Left cardiac atrium (tissue), 4 donors: Measurements from ENCODE around the gene MMP20. TPM values are rescaled to one million over a fixed set of nuclear protein-coding genes. Genes with fewer than 3 reads are reported as not detected.
A peak's percentile ranks its signal among the peaks of the same experiment; 100 is the strongest.
"Not testable (repeated sequence)": the region's sequence is repeated elsewhere in the genome, so short reads cannot be mapped to it uniquely, and the experiment has no call there.

ENCODE experiments used
- ATAC-seq, 2 donors: fragments of 200-7000 bp; cut with Tn5 transposase; one replicate each; pipeline ENCODE4 v1.9.1; 2020; ENCODE audit warnings: mild to moderate bottlenecking in 2 of 2, moderate library complexity in 2 of 2
- DNase-seq: peaks from one replicate; pipeline ENCODE4 v3.0.0-alpha.2; 2020
- intact Hi-C, 2 donors: fragments of 100-400 bp; cut with DNase I; formaldehyde crosslinking; loops; one replicate each; pipeline versions ENCODE4 v1.14.1 to v1.15.1; 2022 to 2023
- total RNA-seq, 2 donors: library from RNA; stranded (reverse); fragmentation: NEBNext Ultra II Directional; extraction: Animal tissue kit (Norgen Biotek cat#: 25700); gene quantifications; one replicate each; pipeline ENCODE4 v1.2.1, GENCODE V29; 2021
- donor health status: DM: no; HTN: yes; CAD: no.
- donor health status: DM: no; HTN: yes; CAD: no; lungs with severe emphysema.
- donor health status: DM: yes; HTN: yes; CAD: no.
- donor health status: Dilated cardiomyopathy.

The MMP20 gene
- total RNA-seq, 2 donors from 2014 or later, result not detected

DNA sequence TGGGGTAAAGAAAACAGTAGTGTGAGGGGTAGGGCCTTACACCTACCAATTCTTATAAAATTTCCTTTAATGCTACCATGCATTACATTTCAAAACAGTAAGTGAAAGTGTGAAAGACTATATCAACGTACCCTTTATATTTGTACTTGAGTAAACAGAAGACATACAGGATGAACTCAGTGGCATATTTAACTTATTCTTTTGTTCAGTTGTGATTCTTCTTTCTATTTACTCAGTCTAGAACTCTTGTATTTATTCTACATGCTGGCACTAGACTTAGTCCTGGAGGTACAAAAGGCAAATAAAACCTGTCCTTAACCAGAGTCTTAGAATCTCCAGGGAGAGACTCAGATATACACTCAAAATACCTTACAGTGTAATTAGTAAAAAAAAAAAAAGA lies 4.8 kb upstream of the MMP20 start:
- intact Hi-C loops, result loop anchor here in 1 of 2 donors (10.0 kb wide), 1 partner anchor 105 kb away; no protein-coding TSS in a partner anchor
- not testable (repeated sequence) for ATAC-seq

DNA sequence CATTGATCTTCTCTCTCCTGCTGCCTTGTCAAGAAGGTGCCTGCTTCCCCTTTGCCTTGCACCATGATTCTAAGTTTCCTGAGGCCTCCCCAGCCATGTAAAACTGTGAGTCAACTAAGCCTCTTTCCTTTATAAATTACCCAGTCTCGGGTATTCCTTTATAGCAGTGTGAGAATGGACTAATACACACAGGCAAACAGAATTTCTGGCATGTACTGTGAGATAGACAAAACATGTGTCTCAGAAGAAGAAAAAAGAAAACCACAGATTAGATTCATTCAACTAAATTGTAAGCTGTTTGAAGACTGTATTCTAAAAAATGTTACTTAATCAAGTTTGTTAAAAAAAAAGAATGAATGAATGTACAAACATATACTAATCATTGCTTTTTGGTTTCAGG lies 1.5 kb upstream of the MMP20 start:
- ATAC-seq (no peak), DNase-seq (no peak)
- intact Hi-C loops, result loop anchor here in 1 of 2 donors (10.0 kb wide), 1 partner anchor 102 kb away; no protein-coding TSS in a partner anchor

More for the DNA sequence above, 4.8 kb upstream of the MMP20 start:
- not testable (repeated sequence) for DNase-seq

DNA sequence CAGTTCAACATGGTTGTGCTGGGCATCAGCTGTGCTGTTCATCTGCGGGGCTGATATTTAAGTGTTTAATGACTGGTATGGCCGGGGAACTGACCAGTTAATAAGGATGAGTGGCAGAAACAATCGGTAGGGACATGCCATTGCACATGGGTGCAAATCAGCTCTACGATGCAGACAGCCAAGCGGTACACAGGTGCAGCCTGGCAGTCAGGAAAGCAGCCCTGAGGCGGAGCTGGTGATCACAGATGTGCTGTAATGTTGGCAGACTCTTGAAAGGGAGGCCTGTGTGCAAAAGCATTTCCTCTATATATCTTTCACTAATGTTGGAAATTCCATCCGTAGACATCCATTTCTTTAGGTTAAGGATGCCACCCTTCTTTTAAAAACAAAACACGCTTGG lies 1.1 kb downstream of the MMP20 start:
- ATAC-seq (no peak), DNase-seq (no peak)
- intact Hi-C loops, result loop anchor here in 1 of 2 donors (10.0 kb wide), 1 partner anchor 99 kb away; no protein-coding TSS in a partner anchor

DNA sequence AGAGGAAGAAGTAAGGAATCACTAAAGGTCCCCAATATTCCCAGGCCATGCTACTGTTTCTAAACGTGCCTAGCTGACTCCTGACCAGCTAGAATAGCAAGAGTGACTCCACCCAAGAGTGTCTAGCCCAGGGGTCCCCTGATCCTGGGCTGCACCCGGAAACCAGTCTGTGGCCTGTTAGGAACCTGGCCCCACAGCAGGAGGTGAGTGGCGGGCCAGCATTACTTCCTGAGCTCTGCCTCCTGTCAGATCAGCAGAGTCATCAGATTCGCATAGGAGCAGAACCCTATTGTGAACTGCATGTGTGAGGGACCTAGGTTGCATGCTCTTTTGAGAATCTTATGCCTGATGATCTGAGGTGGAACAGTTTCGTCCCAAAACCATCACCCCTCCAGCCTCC lies 2.0 kb downstream of the MMP20 start:
- ATAC-seq, result no peak
- intact Hi-C loops, result loop anchor here in 1 of 2 donors (10.0 kb wide), 1 partner anchor 98 kb away; no protein-coding TSS in a partner anchor
- DNase-seq, result no peak

DNA sequence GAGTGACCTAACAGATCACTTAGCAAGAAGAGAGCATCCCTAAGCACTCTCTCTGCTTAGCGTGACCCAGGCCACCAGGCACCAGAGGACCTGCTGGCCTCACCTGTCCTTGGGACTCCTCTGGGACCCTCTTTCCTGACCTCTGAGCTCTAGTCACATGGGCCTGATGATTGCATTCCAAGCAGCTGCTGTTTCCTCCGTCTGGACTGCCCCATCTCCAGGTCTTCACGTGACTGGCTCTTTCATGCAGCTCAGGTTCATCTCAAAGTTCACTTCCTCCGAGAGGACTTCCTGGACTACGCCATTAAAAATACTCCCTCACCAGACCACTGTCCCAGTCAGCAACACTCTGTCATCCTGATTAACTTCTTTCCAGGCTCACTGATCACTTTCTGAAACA lies 2.9 kb downstream of the MMP20 start:
- DNase-seq (no peak), ATAC-seq (no peak)
- intact Hi-C loops, result loop anchor here in 1 of 2 donors (10.0 kb wide), 1 partner anchor 97 kb away; no protein-coding TSS in a partner anchor

DNA sequence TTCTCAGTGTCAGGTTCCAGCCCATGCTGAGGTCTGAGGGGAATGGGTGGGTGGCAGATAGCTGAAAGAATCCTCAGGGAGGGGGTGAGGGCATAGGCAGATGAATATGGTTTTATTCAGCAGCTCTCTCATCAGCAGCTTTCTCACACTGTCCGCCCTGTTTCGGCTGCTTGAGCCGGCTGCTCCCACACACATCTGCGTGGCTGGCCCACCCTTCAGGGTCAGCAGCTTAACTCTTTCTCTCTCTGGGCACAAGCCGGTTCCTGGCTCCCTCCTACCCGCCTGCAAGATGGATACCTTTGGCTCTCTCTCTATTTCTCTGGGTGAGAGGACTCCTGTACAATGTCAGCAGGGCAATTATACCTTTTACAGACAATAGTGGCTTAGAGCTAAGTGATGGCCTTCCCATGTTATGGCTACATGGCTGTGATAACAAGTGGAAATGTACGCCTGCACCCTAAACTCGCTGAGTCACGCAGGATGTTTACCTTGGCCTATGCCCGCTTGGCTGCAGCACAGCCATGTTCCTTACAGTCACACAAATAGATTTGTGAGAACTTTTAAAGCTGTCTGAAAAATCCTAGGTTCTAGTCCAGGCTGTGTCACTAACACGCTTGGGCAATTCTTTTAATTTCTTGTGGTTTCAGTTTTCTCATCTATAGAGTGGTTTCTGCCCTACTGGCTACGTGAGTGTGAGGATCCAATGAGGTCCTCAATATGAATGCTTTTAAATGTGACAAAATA lies 4.1 kb downstream of the MMP20 start:
- ATAC-seq, result peak in 1 of 2 donors; percentile 84
- peak; percentile 52 for DNase-seq
- intact Hi-C loops, result loop anchor here in 1 of 2 donors (10.0 kb wide), 1 partner anchor 96 kb away; no protein-coding TSS in a partner anchor

DNA sequence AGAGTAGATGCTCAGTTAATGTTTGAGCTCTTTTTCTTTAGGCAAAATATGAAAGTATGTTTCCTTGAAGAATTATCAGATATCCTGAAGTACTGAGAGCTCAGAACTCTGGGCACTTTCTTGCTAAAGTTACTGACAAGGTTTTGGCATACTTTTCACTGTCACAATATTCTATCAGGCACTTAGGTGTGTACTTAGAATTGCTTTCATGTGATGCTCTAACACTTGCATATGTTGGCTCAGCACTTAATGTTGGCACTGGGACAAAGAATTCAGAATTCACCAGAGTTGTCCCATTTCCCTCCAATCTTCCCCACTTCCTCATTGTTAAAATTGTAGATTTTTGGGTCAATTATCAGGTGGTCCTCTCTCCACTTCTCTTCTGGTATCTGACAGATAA lies 5.0 kb downstream of the MMP20 start:
- DNase-seq (no peak), ATAC-seq (no peak)
- intact Hi-C loops, result loop anchor here in 1 of 2 donors (10.0 kb wide), 1 partner anchor 95 kb away; no protein-coding TSS in a partner anchor

DNA sequence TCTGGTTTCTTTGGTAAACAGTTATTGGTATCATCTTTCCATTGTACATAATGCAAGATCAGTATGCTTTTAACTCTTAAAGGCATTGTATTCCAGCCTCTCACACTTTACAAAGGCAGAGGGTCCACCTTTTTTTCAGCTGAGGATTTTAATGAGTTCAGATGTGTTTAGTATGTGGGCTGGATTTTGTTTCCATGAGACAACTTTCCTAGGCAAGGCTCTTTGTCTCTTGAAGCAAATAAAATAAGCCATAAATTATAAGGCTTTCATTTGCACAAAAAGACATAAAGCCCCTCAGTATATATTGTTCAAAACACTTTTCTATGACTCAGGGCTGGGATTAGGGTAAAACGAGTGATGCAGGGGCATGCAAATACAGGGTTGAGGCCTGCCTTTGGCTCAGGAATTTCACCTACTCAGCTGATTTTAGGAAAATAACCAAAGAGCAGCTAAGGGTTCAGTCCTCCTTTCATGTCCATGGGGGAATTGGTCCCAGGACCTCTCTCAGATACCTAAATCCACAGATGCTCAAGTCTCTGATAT lies 7.6 kb downstream of the MMP20 start:
- DNase-seq (no peak), ATAC-seq (no peak)
- intact Hi-C loops, result no loop called here

DNA sequence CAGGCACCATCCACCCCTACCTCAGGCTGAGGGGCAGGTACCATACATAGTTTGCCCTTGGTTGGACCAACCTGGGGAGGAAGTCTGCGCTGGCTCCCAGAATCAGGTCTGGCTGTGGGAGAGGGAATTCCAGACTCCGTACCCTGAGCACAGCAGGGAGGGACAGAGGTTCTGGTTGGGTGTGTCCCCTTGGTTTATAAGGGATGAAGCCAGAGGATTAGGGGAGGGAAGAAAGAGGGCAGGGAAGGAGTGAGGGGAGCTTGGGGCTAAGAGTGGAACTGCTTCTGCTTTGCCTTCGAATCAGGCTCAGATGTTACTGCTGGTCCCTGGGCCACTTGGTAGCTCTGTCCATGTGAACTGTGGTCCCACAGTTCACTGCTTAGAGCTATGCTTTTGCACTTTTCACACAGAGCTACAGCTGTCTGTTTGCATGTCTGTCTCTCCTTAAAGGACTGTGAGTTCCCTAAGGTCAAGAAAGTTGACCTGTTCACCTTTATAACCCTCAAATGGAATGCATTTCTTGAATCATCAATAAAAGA lies 9.2 kb downstream of the MMP20 start:
- ATAC-seq, result no peak
- intact Hi-C loops, result no loop called here
- no peak for DNase-seq

DNA sequence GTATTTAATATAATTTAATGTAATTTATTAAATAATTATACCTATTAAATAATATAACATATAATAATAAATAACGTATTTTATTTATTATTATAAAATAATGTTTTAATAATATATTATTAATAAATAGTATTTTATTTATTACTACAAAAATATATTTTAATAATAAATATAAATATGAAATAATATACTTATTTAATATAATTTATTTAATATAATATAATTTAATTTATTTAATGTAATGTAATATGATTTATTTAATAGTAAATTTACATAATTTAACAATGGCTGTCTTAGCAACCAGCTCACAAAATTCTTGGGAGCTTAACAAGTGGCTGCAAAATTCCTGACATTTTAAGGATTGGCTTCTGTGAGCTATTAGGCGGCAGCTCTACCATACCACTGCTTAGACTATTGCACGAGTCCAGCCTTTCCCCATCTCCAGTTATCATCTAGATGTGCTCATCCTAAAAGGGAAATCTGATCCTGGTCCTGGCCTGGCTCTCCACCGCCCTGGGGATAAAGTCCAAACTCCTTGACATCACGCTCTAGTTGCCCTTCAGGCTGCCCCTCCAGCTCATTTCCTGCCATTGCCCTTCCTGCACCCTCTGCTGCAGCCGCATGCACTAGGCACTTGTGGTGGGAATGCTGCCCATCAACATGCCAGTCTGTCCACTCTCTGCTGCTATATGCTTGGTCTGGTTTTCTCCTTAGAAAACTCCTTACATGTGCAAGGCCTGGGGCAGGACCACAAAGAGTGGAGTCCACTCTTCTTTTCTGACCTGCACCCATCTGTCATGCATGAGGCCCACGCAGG lies 9.8 kb downstream of the MMP20 start:
- intact Hi-C loops, result no loop called here
- DNase-seq (no peak), ATAC-seq (peak in 1 of 2 donors; percentile 15)

DNA sequence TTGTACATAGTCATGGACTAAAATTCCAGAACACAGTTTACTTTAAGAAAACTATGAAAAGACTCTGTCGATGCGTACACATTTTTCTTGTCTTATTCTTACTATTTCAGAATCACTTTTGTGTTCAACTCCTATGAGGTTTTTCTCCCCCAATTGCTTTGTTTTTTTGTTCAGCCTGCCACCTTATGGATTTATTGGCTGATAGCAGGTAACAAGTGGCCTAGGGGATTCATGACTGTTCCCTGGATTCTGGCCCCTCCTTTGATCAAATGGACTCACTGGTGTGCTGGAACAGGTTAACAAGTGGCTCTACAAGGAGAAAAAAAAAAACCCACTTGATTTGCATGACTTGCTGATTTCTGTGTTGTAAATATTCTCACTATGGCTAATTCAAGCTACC lies 10.6 kb downstream of the MMP20 start:
- ATAC-seq, result no peak
- intact Hi-C loops, result no loop called here

DNA sequence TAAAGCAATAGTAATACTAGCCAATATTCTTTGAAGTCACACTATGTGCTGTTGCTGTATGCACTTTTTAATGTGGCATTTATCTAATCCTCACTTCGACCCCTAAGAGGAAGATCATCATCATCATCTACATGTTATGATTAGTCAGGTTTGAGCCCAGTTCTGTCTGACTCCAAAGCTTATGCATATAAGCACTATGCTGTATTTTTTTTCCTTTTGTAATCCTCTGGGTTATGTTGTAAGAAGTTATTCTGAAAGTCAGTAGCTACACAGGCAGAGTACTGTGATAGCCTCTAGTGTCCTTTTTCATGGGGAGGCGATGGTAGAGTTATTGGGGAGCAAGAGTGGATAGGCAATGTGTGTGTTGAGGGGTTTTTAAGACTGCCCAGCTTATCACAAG lies 11.1 kb downstream of the MMP20 start:
- intact Hi-C loops, result no loop called here
- no peak for DNase-seq
- ATAC-seq, result no peak

More for the DNA sequence above, 10.6 kb downstream of the MMP20 start:
- DNase-seq, result no peak

DNA sequence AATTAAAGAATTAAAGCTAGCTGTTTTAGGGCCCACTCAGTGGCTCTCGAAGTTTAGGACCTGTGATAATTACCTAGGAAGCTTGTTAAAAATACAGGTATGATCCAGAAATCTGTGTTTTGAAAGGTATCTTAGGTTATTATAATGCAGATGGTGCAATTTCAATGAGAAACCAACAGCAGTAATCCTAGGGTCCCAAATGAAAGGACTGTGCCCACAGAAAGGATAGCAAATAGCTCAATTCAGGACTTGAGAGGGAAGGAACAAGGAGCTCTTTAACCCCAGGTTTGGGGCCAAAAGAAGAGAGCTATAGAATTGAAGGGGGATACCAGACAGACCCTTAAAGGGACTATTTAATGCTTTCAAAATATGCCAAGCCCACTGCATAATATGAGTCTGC lies 11.7 kb downstream of the MMP20 start:
- intact Hi-C loops, result loop anchor here in 1 of 2 donors (2.0 kb wide), 1 partner anchor 273 kb away; no protein-coding TSS in a partner anchor
- no peak for ATAC-seq
- no peak for DNase-seq

DNA sequence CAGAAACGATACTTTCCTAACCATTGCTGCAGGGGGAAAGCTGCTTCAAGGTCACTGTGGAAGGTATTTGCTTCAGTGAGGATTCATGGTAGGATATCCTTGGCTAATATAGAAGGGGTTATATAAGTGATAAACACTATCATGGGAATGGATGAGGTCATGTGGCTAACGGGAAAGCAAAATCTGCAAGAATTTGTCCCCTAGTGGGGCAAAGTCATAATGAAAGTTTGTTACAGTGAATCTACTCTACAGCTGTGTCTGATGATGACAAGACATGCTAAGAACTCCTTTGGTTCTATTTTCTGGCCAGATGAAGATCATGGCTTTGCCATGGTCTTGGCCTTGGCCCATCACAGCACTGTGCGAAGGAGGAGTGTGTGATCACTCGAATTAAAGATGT lies 13.8 kb downstream of the MMP20 start:
- ATAC-seq (no peak), DNase-seq (no peak)
- intact Hi-C loops, result no loop called here

DNA sequence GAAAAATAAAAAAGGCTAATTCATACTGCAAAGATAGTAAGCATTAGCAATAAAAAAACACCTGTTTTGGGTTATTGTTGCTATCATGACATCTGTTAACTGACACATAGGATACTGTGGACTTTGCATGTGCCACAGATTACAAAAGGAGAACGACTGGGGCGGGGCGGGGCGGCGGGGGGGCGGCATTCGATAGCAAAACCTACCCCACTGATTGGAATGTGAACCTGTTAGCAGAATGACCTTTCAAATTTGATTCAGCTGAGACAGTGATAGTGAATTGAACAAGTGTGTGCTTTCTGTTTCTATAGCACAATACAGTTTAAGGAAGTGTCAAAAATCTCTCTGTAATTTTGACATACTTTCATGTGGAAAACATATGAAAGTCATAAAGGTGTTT lies 14.9 kb downstream of the MMP20 start:
- intact Hi-C loops, result no loop called here
- ATAC-seq (no peak), DNase-seq (no peak)

DNA sequence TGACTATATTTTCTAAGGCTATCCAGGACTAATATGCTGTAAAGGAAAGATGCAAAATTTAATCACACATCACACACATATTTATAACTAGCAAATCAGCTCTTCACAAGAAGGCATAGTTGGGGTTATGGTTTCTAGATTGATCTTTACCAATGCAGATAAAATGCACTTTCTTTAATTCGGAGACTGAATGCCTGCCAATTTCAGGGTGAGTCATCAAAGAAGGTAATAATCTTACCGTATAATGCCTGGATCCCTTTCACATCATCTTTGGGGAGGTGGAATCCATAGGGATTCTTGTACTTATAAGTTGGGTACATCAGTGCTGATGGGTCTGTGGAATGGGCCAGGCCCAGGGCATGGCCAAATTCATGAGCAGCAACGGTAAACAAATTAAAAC lies 16.4 kb downstream of the MMP20 start:
- intact Hi-C loops, result no loop called here
- ATAC-seq, result no peak

DNA sequence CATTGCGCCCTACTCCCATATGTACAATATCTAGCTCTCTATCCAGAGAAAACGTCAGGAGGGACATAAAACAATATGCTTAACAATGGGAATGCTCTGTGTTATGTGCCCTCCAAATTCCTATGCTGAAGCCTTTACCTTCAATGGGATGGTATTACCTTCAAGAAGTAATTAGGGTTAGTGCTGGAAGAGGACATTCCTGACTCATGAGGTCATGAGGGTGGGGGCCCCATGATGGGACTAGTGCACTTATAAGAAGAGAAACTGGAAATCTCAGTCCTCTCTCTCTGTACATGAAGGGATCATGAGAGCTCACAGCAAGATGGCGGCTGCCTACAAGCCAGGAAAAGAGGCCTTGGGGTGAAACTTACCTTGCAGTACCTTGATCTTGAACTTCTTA lies 20.3 kb downstream of the MMP20 start:
- DNase-seq (no peak), ATAC-seq (no peak)
- intact Hi-C loops, result no loop called here

More for the DNA sequence above, 16.4 kb downstream of the MMP20 start:
- DNase-seq, result no peak

DNA sequence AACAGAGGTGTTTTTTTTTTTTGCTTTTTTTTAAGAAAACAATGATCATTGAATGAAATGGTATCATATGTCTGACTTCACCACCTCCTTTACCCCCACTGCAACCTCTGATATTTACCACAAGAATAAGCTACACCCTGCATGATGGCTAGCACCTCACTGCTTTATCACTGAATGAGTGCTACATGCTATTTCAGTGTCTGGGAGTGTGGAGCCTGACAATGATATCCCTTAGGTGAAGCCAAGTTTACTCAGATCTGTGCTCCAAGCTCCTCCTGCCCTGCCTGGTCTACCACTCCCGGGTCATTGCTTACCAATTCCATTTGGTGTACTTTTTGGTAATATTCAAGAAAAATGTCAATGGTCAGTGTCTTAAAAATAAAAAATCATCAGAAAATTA lies 21.1 kb downstream of the MMP20 start:
- ATAC-seq, result peak; percentile 41 to 75
- no peak for DNase-seq
- intact Hi-C loops, result no loop called here

DNA sequence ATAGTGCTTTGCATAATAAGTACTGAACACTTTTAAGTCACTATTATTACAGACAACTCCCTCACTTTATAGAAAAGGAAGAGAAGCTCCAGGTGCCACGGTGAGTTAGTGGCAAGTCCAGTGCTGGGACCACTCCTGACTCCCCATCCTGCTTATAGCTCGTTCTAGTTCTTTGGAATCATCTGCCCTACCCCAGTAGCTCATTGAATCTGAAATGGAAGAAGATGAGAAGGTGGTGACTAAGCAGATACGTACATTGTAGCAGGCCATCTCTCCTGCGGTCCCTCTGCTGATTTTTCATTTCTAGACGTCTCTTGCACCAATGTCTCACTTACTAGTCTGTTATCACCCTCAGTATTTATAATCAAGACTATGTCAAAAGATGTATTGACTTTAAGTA lies 21.6 kb downstream of the MMP20 start:
- no peak for ATAC-seq
- intact Hi-C loops, result no loop called here
- DNase-seq, result no peak
